Mesenteric fat pad (tissue), 1 donor: ENCODE measurements around the gene NFX1. TPM values are rescaled to one million over a fixed set of nuclear protein-coding genes. Genes with fewer than 3 reads are reported as not detected.
"Not testable (repeated sequence)": the region's sequence is repeated elsewhere in the genome, so short reads cannot be mapped to it uniquely, and the experiment has no call there.

ENCODE experiments used
- DNase-seq: peaks from one replicate; pipeline ENCODE4 v3.0.0-alpha.2; 2020; ENCODE audit warnings: low spot score
- total RNA-seq: library from RNA; stranded (reverse); fragmentation: NEBNext Ultra II Directional; extraction: Animal tissue kit (Norgen Biotek cat#: 25700); gene quantifications from one replicate; pipeline ENCODE4 v1.2.1, GENCODE V29; 2021
- donor health status: DM: yes; HTN: yes; CAD: no.

Gene NFX1
- total RNA-seq, 1 donor from 2014 or later: 39.1 TPM

DNA sequence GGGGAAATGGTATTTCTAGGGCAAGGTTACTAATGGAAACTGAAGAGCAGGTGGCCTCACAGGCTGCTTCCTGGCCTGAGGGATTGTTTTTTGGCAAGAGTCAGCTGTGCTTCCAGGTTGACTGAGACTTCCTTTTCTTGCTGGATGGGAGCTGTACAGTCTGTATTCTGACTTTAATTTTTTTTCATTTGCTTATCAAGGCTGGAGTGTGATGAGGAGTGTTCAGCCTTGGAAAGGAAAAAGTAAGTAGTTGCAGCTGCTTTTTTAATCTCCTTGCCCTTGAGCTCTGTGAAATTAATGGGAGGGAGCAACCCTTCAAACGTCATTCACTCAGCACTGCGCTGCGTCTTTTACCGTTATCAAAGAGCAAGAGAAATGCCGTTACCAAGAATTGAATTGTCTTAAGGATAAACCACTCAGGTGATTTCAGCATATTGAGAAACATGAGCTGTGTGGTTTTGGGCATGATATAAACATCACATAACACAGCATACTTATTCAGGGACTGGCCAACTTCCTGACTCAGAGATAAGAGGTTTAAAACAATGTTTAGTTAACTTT lies 64.4 kb downstream of the NFX1 start:
- no peak for DNase-seq

- DNase-seq: no peak
These were observed 65.6 kb downstream of the NFX1 start for GRCh38 chr9:33355933-33356332.

- DNase-seq: not testable (repeated sequence)
These were observed 68.3 kb downstream of the NFX1 start for GRCh38 chr9:33358641-33359040.

DNA sequence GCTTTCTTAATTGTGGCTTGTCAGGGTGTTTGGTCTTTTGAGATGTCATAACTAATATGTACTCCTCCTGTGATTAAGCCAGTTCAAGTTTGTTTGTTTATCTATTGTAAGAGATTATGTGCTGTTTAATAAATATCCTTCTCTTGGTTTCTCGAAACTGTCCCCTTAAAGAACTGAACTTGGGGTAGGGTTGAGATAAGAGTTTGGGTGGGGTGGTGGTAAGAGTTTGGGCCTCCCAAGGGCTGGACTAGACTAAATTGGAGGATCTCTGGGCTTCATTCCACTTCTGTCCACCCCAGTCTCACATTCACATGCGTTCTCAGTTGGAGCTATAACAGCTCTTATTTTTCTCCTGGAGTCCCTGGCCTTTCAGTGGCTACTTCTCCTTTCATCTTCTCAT lies 73.8 kb downstream of the NFX1 start:
- DNase-seq: no peak

DNA sequence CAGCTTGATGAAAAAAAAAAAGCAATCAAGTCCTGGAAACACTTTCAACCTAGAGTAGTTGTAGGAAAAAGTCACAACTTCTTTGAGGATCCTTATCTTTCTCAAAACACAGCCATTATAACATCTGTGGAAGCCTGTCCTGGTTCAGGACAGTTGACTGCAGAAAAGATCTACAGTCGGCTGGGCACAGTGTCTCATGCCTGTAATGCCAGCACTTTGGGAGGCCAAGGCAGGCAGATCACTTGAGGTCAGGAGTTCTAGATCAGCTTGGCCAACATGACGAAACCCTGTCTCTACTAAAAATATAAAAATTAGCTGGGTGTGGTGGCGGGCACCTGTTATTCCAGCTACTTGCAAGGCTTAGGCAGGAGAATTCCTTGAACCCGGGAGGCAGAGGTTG lies 74.5 kb downstream of the NFX1 start:
- not testable (repeated sequence) for DNase-seq

DNA sequence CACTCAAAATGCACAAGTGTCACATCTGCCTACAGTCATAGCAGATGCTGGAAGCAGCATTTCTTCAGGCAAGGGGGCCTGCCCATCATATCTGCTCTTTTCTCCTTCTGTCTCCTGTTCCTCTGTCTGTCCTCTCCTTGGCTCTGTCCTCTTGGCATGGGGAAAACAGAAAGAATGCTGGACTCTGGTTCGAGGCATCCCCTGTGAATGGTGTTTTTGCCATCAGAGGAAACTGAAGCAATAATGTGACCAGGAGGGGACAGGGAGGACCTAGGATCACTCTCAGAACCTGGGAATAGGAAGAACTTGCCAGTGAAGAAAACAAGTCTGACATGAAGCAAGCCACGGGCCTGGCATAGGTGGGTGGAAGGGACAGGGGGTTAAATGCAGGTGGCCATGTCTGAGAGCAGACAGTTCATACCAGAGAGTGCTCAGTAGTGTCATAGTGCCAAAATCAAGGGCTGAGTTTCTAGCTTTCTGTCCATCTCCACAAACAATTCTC lies 76.7 kb downstream of the NFX1 start:
- no peak for DNase-seq

DNA sequence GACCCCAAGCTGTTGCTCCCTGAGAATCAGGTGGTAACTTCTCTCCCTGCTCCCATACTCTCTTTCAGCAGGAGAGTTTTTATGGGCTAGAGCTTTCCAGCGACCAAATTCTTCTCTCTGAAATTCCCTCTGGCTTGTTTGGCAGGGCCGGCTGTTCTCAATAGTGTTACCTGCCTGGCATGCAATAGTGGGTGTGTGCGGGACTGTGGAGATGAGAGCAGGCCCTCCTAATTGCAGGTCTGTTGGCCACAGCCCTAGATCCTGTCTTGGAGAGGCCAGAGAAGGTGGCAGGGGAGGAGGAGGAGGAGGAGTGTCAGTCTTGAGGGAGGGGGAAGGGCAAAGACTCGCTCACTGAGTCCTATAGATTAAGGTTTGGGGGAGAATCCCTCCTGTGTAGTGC lies 82.6 kb downstream of the NFX1 start:
- DNase-seq: peak; percentile 39

- DNase-seq: peak; percentile 16
These were observed 83.9 kb downstream of the NFX1 start for GRCh38 chr9:33374190-33374589.

- peak; percentile 84 for DNase-seq
These were observed 84.4 kb downstream of the NFX1 start for GRCh38 chr9:33374634-33375237.

DNA sequence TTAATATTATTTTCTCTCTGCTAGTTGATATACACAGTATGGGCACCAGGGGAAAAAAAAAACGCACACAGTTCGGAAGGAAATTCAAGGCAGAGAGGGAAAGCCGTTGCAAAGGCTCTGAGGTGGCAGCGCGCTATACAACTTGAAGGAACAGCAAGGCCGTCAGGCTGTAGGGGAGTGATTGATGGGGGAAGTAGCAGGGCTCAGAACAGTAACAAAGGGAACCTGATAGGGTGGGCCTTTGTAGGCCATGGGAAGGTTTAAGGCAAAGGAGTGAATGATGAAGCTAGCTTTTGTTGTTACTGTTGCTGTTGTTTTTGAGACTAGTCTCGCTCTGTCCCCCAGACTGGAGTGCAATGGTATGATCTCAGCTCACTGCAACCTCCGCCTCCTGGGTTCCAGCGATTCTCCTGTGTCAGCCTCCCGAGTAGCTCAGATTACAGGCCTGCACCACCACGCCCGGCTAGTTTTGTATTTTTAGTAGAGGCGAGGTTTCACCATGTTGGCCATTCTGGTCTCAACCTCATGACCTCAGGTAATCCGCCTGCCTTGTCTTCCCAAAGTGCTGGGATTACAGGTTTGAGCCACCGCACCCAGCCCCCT lies 85.0 kb downstream of the NFX1 start:
- peak; percentile 55 for DNase-seq

GRCh38 chr9:33375841-33376321 lies 85.6 kb downstream of the NFX1 start:
- DNase-seq: peak; percentile 68

DNA sequence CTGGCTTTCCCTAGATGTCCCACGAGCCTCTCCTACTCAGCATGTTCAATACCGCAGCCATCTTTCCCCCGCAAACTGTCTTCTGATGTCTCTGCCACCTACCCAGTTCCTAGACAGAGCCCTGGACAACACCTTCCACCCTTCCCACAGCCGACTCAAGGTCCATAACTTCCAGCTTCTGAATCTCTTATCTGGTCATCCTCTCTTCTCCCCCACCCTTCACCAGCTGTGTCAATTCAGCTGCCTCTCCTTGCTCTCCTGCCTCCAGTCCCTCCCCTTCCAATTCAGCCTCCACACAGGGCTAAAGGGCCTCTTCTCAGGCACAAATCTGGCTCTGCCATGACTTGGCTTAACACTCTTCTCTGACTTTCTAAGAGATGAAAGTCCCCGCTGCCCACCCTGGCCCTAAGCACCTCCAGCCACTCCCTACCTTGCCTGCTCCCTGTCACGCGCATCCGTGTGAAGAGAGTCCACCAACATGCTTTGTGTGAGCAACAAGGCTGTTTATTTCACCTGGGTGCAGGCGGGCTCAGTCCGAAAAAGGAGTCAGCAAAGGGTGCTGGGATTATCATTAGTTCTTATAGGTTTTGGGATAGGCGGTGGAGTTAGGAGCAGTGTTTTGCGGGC lies 86.9 kb downstream of the NFX1 start:
- DNase-seq: peak; percentile 16

DNA sequence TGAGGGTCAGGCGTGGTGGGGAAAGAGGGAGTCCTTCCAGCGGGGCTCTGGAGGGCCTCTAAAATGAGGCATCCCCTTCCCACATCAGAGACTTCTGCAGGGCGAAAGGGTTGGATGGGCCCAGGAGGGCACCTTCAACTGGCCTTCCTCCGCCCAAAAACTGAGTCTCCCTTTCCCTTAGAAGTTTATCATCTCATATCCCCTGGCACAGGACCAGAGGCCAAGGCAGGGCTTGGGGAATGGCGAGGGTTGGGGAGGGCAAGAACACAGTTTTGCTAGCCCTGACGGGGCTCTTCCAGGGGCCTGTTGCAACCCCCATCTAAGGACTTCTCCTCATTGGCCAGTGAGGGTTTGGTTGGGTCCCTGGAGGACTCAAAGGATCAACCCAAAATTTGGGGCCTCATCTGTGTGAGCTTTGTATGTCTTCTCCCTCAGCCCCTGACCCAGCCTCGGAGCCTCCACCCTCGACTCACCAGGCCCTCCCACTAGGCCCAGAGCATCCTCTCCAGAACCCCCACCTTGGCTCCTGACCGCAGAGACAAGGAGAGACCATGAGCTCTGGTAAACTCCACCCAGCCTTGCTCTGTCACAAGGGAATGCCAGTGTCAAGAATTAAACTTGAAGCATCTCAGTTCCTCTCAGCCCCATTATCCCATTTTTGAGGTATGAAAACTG lies 87.9 kb downstream of the NFX1 start:
- peak; percentile 81 for DNase-seq

DNA sequence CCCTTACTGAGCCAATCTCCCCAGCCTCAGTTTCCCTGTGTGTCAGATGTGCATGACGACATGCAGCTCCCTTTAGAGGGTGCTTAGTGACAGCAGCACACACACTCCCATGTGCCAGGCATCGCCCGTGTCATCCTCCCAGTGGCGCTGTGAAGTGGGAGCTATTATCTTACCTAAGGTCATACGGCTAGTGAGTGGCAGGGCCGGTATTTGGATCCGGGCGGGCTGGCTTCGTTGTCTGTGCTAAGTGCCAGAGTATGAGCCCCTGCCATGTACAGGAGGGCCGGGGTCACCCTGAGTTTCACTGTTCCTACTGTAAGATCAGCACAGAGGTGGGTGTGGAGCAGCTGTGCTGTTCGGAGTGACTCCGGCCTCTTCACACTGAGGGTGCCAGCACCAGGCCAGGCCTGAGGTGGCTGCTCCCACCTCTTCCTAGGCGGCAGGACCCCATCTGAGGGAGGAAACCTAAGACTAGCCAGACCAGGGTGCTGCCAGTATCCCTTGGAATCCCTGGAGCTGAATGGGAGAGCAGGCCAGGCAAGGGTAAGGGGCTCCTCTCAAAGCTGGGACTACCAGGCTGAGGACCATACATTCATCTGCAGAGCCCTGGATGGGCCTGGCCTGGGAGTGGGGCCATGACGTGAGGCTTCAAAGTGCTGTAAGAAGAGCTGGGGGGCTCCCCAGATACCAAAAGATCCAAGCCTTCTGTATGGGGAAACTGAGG lies 89.5 kb downstream of the NFX1 start:
- DNase-seq: peak; percentile 80

- peak; percentile 75 for DNase-seq
These were observed 90.2 kb downstream of the NFX1 start for GRCh38 chr9:33380390-33381094.

DNA sequence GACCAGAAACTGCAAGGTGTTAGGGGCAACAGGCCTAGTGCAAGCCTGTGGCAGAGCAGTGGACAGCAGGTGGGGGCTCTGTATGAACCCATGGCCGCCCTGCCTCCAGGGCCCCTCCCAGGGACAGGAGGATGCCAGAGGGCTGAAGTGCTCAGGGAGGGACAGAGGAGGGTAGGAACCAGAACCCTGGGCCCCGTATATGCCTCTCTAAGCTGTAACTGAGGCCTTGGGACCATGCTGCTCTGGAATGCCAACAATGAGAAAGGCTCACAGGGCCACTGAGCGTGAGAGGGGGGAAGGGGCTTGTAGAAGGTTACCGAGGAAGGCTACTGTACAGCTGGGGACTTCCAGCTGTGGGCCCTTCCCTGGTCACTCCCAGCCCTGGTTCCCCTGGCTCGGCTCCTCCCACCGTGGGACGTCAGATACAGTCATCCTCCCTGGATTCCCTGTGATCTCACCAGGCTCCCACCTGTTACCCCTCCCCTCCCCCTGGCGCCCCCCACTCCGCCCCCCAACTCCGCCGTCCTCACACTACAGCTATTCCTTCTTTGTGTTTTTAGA lies 91.0 kb downstream of the NFX1 start:
- DNase-seq: no peak

- not testable (repeated sequence) for DNase-seq
These were observed 92.1 kb downstream of the NFX1 start for GRCh38 chr9:33382397-33382796.

DNA sequence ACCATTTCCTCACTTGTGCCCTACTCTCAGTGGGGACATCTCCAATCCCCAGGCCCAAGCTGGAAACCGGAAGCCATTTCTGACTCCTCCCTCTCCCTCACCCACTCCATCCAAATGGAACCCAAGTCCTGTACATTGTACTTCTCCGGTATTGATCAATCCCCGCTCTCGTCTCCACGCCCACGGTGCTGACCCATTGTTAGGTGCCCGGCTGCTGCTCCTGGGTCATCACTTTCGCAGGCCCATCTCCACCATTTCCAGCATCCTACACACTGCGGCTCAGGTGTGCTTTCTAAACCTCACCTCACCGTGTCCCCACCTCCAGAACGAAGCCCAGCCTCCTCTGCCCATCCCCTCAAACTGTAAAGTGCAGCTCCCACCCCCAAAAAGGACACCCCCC lies 93.1 kb downstream of the NFX1 start:
- DNase-seq: not testable (repeated sequence)

DNA sequence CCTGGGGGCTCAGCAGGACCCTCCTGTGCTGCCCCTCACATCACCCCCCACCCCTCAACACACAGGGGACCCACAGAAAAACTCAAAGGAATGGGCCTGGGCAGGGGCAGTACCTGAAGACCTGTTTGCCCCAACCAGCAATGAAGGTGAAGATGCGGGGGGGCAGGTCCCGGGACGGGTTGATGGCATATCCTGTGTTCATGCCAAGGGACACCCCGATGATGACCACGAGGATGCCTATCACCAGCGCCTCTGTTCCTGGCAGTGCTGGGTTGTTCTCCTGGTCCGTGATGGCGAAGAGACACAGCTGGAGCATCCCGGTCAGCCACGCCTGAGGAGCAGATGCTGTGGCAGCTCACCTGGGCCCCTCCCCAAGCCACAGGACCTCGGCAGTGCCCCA lies 95.2 kb downstream of the NFX1 start:
- not testable (repeated sequence) for DNase-seq
